Esophagus squamous epithelium (tissue), 4 donors: ENCODE results near the gene ZNF594.
"Not testable (repeated sequence)": the region's sequence is repeated elsewhere in the genome, so short reads cannot be mapped to it uniquely, and the experiment has no call there.

Experiments used
- POLR2A ChIP-seq, 4 donors: fragments of 450-650 bp; IDR thresholded peaks; one replicate each; pipeline ENCODE4 v1.6.1; 2017; ENCODE audit warnings: antibody characterized with exemption in 4 of 4, mild to moderate bottlenecking in 4 of 4, moderate library complexity in 3 of 4
- TF ChIP-seq, protein P1 (sequence below), 6 experiments: fragments of 450-650 bp in 4 of 6; fragments of 200-600 bp in 2 of 6; sonication (generic) in 2 of 6; IDR thresholded peaks; one replicate each; pipeline ENCODE4 v1.5.1; 2016 to 2019; ENCODE audit warnings: antibody characterized with exemption in 6 of 6, mild to moderate bottlenecking in 4 of 6, moderate library complexity in 4 of 6

DNA sequence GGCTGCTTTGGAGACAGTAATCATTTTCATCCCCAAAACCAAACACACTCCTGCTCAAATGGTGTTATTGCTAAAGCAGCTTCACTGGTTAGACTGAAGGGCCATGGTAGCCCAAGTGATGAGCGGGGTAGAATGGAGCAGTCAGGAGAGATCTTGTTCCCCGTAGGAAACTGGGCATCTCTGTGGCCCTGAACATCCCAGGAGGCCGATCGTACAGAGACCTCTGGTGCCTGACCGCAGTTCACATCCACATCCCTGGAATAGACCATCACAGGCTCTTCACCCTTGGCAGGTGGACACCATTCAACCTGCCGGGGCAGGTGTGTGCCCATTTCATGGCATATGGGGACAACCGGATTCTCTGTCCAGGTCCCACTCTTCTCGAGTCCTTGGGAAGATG, 61.9 kb downstream of the ZNF594 start:
- not testable (repeated sequence) for TF ChIP-seq POLR2A (IDR thresholded peaks at IDR 0.05)
- TF ChIP-seq, protein P1, sequence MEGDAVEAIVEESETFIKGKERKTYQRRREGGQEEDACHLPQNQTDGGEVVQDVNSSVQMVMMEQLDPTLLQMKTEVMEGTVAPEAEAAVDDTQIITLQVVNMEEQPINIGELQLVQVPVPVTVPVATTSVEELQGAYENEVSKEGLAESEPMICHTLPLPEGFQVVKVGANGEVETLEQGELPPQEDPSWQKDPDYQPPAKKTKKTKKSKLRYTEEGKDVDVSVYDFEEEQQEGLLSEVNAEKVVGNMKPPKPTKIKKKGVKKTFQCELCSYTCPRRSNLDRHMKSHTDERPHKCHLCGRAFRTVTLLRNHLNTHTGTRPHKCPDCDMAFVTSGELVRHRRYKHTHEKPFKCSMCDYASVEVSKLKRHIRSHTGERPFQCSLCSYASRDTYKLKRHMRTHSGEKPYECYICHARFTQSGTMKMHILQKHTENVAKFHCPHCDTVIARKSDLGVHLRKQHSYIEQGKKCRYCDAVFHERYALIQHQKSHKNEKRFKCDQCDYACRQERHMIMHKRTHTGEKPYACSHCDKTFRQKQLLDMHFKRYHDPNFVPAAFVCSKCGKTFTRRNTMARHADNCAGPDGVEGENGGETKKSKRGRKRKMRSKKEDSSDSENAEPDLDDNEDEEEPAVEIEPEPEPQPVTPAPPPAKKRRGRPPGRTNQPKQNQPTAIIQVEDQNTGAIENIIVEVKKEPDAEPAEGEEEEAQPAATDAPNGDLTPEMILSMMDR (IDR thresholded peaks at IDR 0.05), result not testable (repeated sequence)
